Tibial artery (tissue), 4 donors: Measurements from ENCODE around the gene GKN2.

Experiments
- DNase-seq, 2 donors: peaks; one replicate each; pipeline ENCODE4 v3.0.0-alpha.2; 2019
- H3K27ac ChIP-seq, 2 donors: fragments of 200-600 bp; sonication (generic) in 1 of 2; 1 replicate in 1 of 2; 2 replicates in 1 of 2; pipeline ENCODE4 v1.5.1; 2018 to 2019; ENCODE audit warnings: mild to moderate bottlenecking in 1 of 2
- H3K27me3 ChIP-seq, 2 donors: fragments of 200-600 bp; sonication (generic) in 1 of 2; one replicate each; pipeline versions ENCODE4 v1.5.1 to v1.6.0; 2016 to 2019
- H3K36me3 ChIP-seq, 3 donors: fragments of 200-600 bp; sonication (generic) in 2 of 3; one replicate each; pipeline ENCODE4 v1.5.1; 2016 to 2019; ENCODE audit warnings: mild to moderate bottlenecking in 2 of 3
- H3K4me1 ChIP-seq, 4 donors: fragments of 200-600 bp; sonication (generic) in 2 of 4; 1 replicate in 3 of 4; 2 replicates in 1 of 4; pipeline ENCODE4 v1.5.1; 2016 to 2019
- H3K4me3 ChIP-seq, 2 donors: fragments of 200-600 bp; sonication (generic) in 1 of 2; 1 replicate in 1 of 2; 2 replicates in 1 of 2; pipeline ENCODE4 v1.5.1; 2018 to 2019; ENCODE audit warnings: mild to moderate bottlenecking in 2 of 2
- H3K9me3 ChIP-seq, 3 donors: fragments of 200-600 bp; sonication (generic) in 1 of 3; one replicate each; pipeline ENCODE4 v1.5.1; 2016 to 2019
- intact Hi-C: fragments of 100-400 bp; cut with DNase I; formaldehyde crosslinking; loops from one replicate; pipeline ENCODE4 v1.15.0; 2023; ENCODE audit warnings: low total_unique reads
- TF ChIP-seq, protein P1 (sequence below), 2 experiments: fragments of 200-600 bp in 1 of 2; fragments of 450-650 bp in 1 of 2; IDR thresholded peaks; one replicate each; pipeline ENCODE4 v1.5.1; 2017 to 2019; ENCODE audit warnings: antibody characterized with exemption in 2 of 2, mild to moderate bottlenecking in 1 of 2, moderate library complexity in 1 of 2

The GKN2 gene

DNA sequence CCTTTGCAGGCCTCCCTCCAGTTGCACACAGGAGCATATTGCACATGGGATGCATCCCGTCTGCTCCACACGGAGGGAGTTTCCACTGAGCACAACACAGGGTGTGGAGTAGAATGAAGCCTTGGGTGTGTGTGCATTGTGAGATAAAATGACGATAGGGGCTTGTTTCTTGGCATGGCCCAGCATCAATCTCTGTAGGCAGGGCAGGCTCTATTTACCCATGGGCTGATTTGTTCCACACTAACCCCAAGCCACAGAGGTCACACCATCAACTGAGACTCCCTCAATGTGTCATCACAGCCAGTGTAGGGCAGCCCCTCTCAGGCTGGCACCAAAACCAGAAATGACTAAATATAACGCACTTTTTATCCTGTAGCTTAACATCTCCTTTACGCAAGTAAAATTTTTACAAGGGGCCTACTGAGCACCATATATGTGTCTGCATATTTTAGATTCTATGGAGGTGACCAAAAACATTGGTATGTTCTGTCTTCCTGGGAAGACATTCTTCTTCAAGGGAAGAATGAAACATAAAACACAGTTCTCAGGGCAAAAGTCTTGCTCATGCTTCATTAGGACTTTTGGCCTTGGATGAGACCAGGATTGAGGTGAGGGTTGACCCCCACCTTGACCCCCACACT is 19.0 kb upstream of the GKN2 start:
- no peaks in the 10 kb centered on the region for H3K36me3 ChIP-seq
- H3K27ac ChIP-seq, result peak overlapping the region in 1 of 2 donors; percentile 41
- TF ChIP-seq, protein P1, sequence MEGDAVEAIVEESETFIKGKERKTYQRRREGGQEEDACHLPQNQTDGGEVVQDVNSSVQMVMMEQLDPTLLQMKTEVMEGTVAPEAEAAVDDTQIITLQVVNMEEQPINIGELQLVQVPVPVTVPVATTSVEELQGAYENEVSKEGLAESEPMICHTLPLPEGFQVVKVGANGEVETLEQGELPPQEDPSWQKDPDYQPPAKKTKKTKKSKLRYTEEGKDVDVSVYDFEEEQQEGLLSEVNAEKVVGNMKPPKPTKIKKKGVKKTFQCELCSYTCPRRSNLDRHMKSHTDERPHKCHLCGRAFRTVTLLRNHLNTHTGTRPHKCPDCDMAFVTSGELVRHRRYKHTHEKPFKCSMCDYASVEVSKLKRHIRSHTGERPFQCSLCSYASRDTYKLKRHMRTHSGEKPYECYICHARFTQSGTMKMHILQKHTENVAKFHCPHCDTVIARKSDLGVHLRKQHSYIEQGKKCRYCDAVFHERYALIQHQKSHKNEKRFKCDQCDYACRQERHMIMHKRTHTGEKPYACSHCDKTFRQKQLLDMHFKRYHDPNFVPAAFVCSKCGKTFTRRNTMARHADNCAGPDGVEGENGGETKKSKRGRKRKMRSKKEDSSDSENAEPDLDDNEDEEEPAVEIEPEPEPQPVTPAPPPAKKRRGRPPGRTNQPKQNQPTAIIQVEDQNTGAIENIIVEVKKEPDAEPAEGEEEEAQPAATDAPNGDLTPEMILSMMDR (IDR thresholded peaks at IDR 0.05), result no peak
- H3K4me3 ChIP-seq, result no peak overlapping the region
- no peaks in the 10 kb centered on the region for H3K27me3 ChIP-seq
- intact Hi-C loops, result no loop called here
- H3K9me3 ChIP-seq, result no peaks in the 10 kb centered on the region
- DNase-seq, result no peak
- peaks cover 0 to 43% (median 15%) of the 10 kb centered on the region in 4 donors for H3K4me1 ChIP-seq

DNA sequence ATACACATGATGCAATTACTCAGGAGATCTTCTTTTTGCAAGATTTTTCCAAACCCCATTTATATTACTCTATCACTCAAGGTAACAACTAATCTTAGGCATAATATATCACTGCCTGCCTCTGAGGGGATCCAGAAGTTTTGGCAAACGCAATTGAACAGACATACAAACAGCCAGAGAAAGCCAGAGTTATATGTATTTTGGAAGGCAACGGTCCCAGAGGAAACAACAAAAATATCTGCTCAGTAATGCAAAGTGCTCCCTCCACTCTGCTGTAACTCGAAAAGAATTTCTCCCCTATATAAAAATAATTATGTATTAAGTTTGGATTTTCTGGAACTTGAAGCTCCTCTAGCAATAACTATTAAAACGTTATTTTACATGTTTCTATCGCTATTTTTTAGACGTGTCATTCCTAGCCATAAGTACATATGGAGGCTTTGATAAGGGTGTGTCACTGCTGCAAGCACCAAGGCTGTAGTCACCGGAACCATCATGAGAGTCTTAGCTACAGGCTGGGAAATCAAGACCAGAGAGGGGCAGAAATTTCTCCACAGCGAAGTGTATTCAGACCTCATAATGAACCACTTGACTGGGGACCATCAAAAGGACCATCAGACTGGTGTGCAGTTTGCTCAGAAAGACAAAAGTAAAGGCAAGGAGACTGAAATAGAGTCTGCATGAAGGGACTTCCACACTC is 18.0 kb upstream of the GKN2 start:
- no peaks in the 10 kb centered on the region for H3K27me3 ChIP-seq
- DNase-seq, result no peak
- intact Hi-C loops, result no loop called here
- TF ChIP-seq, protein P1 (IDR thresholded peaks at IDR 0.05), result no peak
- H3K4me1 ChIP-seq, result peaks cover 0 to 41% (median 15%) of the 10 kb centered on the region in 4 donors
- no peaks in the 10 kb centered on the region for H3K36me3 ChIP-seq
- no peak overlapping the region for H3K4me3 ChIP-seq
- no peaks in the 10 kb centered on the region for H3K9me3 ChIP-seq
- H3K27ac ChIP-seq, result peak overlapping the region in 1 of 2 donors; percentile 14

- no peak overlapping the region for H3K27ac ChIP-seq
- no peak overlapping the region for H3K4me3 ChIP-seq
- H3K27me3 ChIP-seq, result no peaks in the 10 kb centered on the region
- no peaks in the 10 kb centered on the region for H3K9me3 ChIP-seq
- intact Hi-C loops, result no loop called here
- H3K36me3 ChIP-seq, result no peaks in the 10 kb centered on the region
- DNase-seq, result no peak
- peaks cover 0 to 33% (median 15%) of the 10 kb centered on the region in 4 donors for H3K4me1 ChIP-seq
- TF ChIP-seq, protein P1 (IDR thresholded peaks at IDR 0.05), result no peak
Measured at GRCh38 chr2:68969736-68970490, 17.2 kb upstream of the GKN2 start.

DNA sequence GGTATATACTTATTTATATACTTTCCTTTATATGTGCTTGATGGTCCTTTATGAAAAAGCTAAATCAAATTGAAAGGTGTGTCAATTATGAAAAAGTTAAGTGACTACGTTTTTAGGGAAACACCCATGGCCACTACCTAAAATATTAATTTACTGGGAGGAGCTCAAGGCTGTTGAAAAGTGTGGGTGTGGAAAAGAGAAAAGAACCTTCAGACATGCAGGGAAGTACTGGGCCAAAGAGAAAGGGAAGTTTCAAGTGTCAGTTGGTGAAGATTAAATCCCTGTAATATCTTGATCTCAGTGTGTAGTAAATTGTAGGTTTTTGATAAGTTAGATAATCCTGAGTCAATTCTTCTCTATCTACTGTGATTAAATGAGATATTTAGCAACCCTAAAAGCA is 15.5 kb upstream of the GKN2 start:
- intact Hi-C loops, result no loop called here
- no peak overlapping the region for H3K4me3 ChIP-seq
- H3K27me3 ChIP-seq, result no peaks in the 10 kb centered on the region
- no peak overlapping the region for H3K27ac ChIP-seq
- no peaks in the 10 kb centered on the region for H3K36me3 ChIP-seq
- no peak for DNase-seq
- TF ChIP-seq, protein P1 (IDR thresholded peaks at IDR 0.05), result no peak
- H3K9me3 ChIP-seq, result no peaks in the 10 kb centered on the region
- H3K4me1 ChIP-seq, result peaks cover 0 to 33% (median 15%) of the 10 kb centered on the region in 4 donors

DNA sequence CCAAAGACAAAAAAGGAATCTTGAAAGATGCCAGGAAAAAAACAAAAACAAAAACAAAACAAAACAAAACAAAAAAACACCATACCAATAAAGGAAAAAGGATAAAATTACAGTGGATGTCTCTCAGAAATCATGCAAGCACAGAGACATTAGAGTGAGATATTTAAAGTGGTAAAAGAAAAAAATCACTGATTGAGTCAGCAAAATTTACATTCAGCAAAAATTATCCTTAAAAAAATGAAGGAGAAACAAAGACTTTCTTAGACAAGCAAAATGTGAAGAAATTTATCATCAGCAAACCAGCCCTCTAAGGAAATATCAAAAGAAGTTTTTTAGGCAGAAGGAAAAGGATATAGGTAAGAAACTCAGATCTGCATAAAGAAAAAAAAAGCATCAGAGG is 11.6 kb upstream of the GKN2 start:
- intact Hi-C loops, result no loop called here
- no peaks in the 10 kb centered on the region for H3K36me3 ChIP-seq
- TF ChIP-seq, protein P1 (IDR thresholded peaks at IDR 0.05), result no peak

More for the DNA sequence above, 11.6 kb upstream of the GKN2 start:
- Histone ChIP-seq H3K27me3 (no peaks in the 10 kb centered on the region), H3K27ac (no peak overlapping the region), H3K4me3 (no peak overlapping the region), H3K9me3 (no peaks in the 10 kb centered on the region), H3K4me1 (peaks cover 0 to under 1% (median under 1%) of the 10 kb centered on the region in 4 donors)
- no peak for DNase-seq
